Breast epithelium (tissue), 3 donors: ENCODE results near the gene CDH23.

Experiments used
- CTCF ChIP-seq, 3 donors: fragments of 450-650 bp; IDR thresholded peaks; one replicate each; pipeline ENCODE4 v1.5.1; 2016 to 2017; ENCODE audit warnings: antibody characterized with exemption in 3 of 3, mild to moderate bottlenecking in 3 of 3, moderate library complexity in 3 of 3
- POLR2A ChIP-seq: fragments of 450-650 bp; IDR thresholded peaks from one replicate; pipeline ENCODE4 v1.6.1; 2016; ENCODE audit warnings: antibody characterized with exemption, mild to moderate bottlenecking, moderate library complexity
- POLR2AphosphoS5 ChIP-seq, 3 donors: sonication (generic); formaldehyde crosslinking; IDR thresholded peaks; one replicate each; pipeline ENCODE4 v1.6.1; 2017; ENCODE audit warnings: antibody characterized with exemption in 3 of 3

GRCh38 chr10:71596759-71597158 lies 200.0 kb downstream of the CDH23 start:
- TF ChIP-seq CTCF (IDR thresholded peaks at IDR 0.05) (no peak), POLR2A (no peak), POLR2AphosphoS5 (IDR thresholded peaks at IDR 0.05) (no peak)
